ENCODE results near the gene CMC1. TPM values are rescaled to one million over a fixed set of nuclear protein-coding genes. Genes with fewer than 3 reads are reported as not detected.
"Not testable (repeated sequence)": the region's sequence is repeated elsewhere in the genome, so short reads cannot be mapped to it uniquely, and the experiment has no call there.

Gene CMC1
- total and polyA plus RNA-seq, 7 donors = 14.4 to 73.4 (median 23.2) TPM

GRCh38 chr3:28267984-28268849 lies 26.8 kb downstream of the CMC1 start:
- Histone ChIP-seq H3K9me3 (peaks cover 5% of the 10 kb centered on the region), H3K27me3 (ENCODE audit: insufficient read depth in 3 of 3, low read length in 2 of 3) (no peaks in the 10 kb centered on the region), H3K36me3 (ENCODE audit: insufficient read depth in 1 of 2, low read depth in 1 of 2) (peaks cover 0 to 14% of the 10 kb centered on the region in 2 donors), H3K27ac (peak overlapping the region; percentile 4), H3K4me3 (no peak overlapping the region), H3K4me1 (no peaks in the 10 kb centered on the region)
- WGBS, 3 donors = 48 to 67% (median 53%) methylated on average over 5 of the region's 5 CpGs
- ATAC-seq = peak in 3 of 4 donors; percentile 68 to 93 (median 82)
- DNase-seq = no peak
- TF ChIP-seq CTCF (IDR thresholded peaks at IDR 0.05) = no peak
- intact Hi-C loops (cut with DNase I) = no loop called here

- no peak for DNase-seq
- intact Hi-C loops (cut with DNase I) = no loop called here
- H3K27me3 ChIP-seq (ENCODE audit: insufficient read depth in 3 of 3, low read length in 2 of 3) = no peaks in the 10 kb centered on the region
- peaks cover 0 to 6% of the 10 kb centered on the region in 2 donors for H3K36me3 ChIP-seq (ENCODE audit: insufficient read depth in 1 of 2, low read depth in 1 of 2)
- no peak for ATAC-seq
- no peak for TF ChIP-seq CTCF (IDR thresholded peaks at IDR 0.05)
- WGBS, 3 donors = 83 to 94% (median 87%) methylated on average over 1 of the region's 1 CpG
- no peak overlapping the region for H3K4me3 ChIP-seq
- no peaks in the 10 kb centered on the region for H3K4me1 ChIP-seq
- H3K27ac ChIP-seq = no peak overlapping the region
- peaks cover 11% of the 10 kb centered on the region for H3K9me3 ChIP-seq
Measured at GRCh38 chr3:28268989-28269388, 27.6 kb downstream of the CMC1 start.

GRCh38 chr3:28269884-28270283 lies 28.5 kb downstream of the CMC1 start:
- 96 to 98% (median 98%) methylated on average over 2 of the region's 2 CpGs for WGBS, 3 donors
- intact Hi-C loops (cut with DNase I); H3K4me3 ChIP-seq; ATAC-seq; H3K27me3 ChIP-seq (ENCODE audit: insufficient read depth in 3 of 3, low read length in 2 of 3); H3K36me3 ChIP-seq (ENCODE audit: insufficient read depth in 1 of 2, low read depth in 1 of 2); H3K4me1 ChIP-seq; DNase-seq; H3K27ac ChIP-seq: not testable (repeated sequence)
- H3K9me3 ChIP-seq = peaks cover 15% of the 10 kb centered on the region

- no peaks in the 10 kb centered on the region for H3K36me3 ChIP-seq (ENCODE audit: insufficient read depth in 1 of 2, low read depth in 1 of 2)
- intact Hi-C loops (cut with DNase I) = no loop called here
- ATAC-seq = no peak
Measured at GRCh38 chr3:28273837-28274236, 32.4 kb downstream of the CMC1 start.

More at GRCh38 chr3:28273837-28274236, 32.4 kb downstream of the CMC1 start:
- peaks cover 15% of the 10 kb centered on the region for H3K9me3 ChIP-seq
- no peak overlapping the region for H3K4me3 ChIP-seq
- H3K4me1 ChIP-seq = no peaks in the 10 kb centered on the region
- no peak overlapping the region for H3K27ac ChIP-seq
- no peak for TF ChIP-seq CTCF (IDR thresholded peaks at IDR 0.05)
- DNase-seq = no peak
- H3K27me3 ChIP-seq (ENCODE audit: insufficient read depth in 3 of 3, low read length in 2 of 3) = no peaks in the 10 kb centered on the region

All from psoas muscle (tissue), 8 donors.